ENCODE data around the gene WRNIP1.

The WRNIP1 gene

GRCh38 chr6:2803731-2804429, 38.7 kb downstream of the WRNIP1 start:
- no peak for DNase-seq

GRCh38 chr6:2804516-2804915, 39.3 kb downstream of the WRNIP1 start:
- peak in 1 of 56 donors; percentile 52 for DNase-seq

GRCh38 chr6:2805031-2805430, 39.8 kb downstream of the WRNIP1 start:
- no peak for DNase-seq

GRCh38 chr6:2806644-2807043, 41.5 kb downstream of the WRNIP1 start:
- DNase-seq = no peak

GRCh38 chr6:2807342-2808090, 42.3 kb downstream of the WRNIP1 start:
- peak in 16 of 56 donors; percentile 6 to 58 (median 28) for DNase-seq

GRCh38 chr6:2809015-2809414, 43.8 kb downstream of the WRNIP1 start:
- DNase-seq = no peak

GRCh38 chr6:2810092-2810671, 45.0 kb downstream of the WRNIP1 start:
- no peak for DNase-seq

GRCh38 chr6:2812695-2813094, 47.5 kb downstream of the WRNIP1 start:
- DNase-seq = no peak

- no peak for DNase-seq
Observed at GRCh38 chr6:2816158-2816557, 51.0 kb downstream of the WRNIP1 start.

- DNase-seq = no peak
Observed at GRCh38 chr6:2817903-2818443, 52.8 kb downstream of the WRNIP1 start.

- peak in 1 of 56 donors; percentile 19 for DNase-seq
Observed at GRCh38 chr6:2818593-2818992, 53.4 kb downstream of the WRNIP1 start.

- no peak for DNase-seq
Observed at GRCh38 chr6:2819115-2819514, 53.9 kb downstream of the WRNIP1 start.

GRCh38 chr6:2819978-2820377, 54.8 kb downstream of the WRNIP1 start:
- DNase-seq = no peak

- no peak for DNase-seq
Observed at GRCh38 chr6:2820415-2820814, 55.2 kb downstream of the WRNIP1 start.

- DNase-seq = no peak
Observed at GRCh38 chr6:2821554-2821953, 56.4 kb downstream of the WRNIP1 start.

GRCh38 chr6:2823104-2823850, 58.1 kb downstream of the WRNIP1 start:
- no peak for DNase-seq

GRCh38 chr6:2826131-2826530, 60.9 kb downstream of the WRNIP1 start:
- DNase-seq = no peak

- DNase-seq = no peak
Observed at GRCh38 chr6:2827142-2827541, 61.9 kb downstream of the WRNIP1 start.

GRCh38 chr6:2828629-2829028, 63.4 kb downstream of the WRNIP1 start:
- DNase-seq = no peak

- no peak for DNase-seq
Observed at GRCh38 chr6:2829253-2829652, 64.1 kb downstream of the WRNIP1 start.

- no peak for DNase-seq
Observed at GRCh38 chr6:2830183-2830582, 65.0 kb downstream of the WRNIP1 start.

- no peak for DNase-seq
Observed at GRCh38 chr6:2831392-2831791, 66.2 kb downstream of the WRNIP1 start.
